Transverse colon (tissue), 4 donors: Measurements from ENCODE around the gene THBS2. TPM values are rescaled to one million over a fixed set of nuclear protein-coding genes. Genes with fewer than 3 reads are reported as not detected.

Source experiments
- DNase-seq: peaks from one replicate; pipeline ENCODE4 v3.0.0-alpha.2; 2019
- H3K27ac ChIP-seq, 4 donors: fragments of 200-600 bp; sonication (generic); 2 replicates each; pipeline ENCODE4 v1.5.1; 2016 to 2018; ENCODE audit warnings: inconsistent platforms in 4 of 4
- H3K27me3 ChIP-seq: fragments of 200-600 bp; sonication (generic); 2 replicates; pipeline ENCODE4 v1.5.1; 2017; ENCODE audit warnings: inconsistent platforms
- H3K36me3 ChIP-seq, 4 donors: fragments of 200-600 bp; sonication (generic); 2 replicates each; pipeline ENCODE4 v1.5.1; 2017 to 2019; ENCODE audit warnings: inconsistent platforms in 4 of 4
- H3K4me1 ChIP-seq, 4 donors: fragments of 200-600 bp; sonication (generic); 2 replicates each; pipeline ENCODE4 v1.5.1; 2017 to 2020; ENCODE audit warnings: inconsistent platforms in 4 of 4
- H3K4me3 ChIP-seq, 4 donors: fragments of 200-600 bp; sonication (generic); 1 replicate in 1 of 4; 2 replicates in 3 of 4; pipeline versions ENCODE4 v1.5.1 to v1.6.1; 2017 to 2019; ENCODE audit warnings: inconsistent platforms in 4 of 4
- H3K9me3 ChIP-seq, 2 donors: fragments of 200-600 bp; sonication (generic); 2 replicates each; pipeline ENCODE4 v1.5.1; 2017 to 2019; ENCODE audit warnings: inconsistent platforms in 2 of 2
- EP300 ChIP-seq: sonication (generic); formaldehyde crosslinking; IDR thresholded peaks from one replicate; pipeline ENCODE4 v1.6.1; 2017; ENCODE audit warnings: antibody characterized with exemption, low read depth
- POLR2A ChIP-seq: fragments of 450-650 bp; IDR thresholded peaks from one replicate; pipeline ENCODE4 v1.6.1; 2016; ENCODE audit warnings: antibody characterized with exemption, mild to moderate bottlenecking, moderate library complexity
- POLR2AphosphoS5 ChIP-seq, 3 donors: sonication (generic); formaldehyde crosslinking; IDR thresholded peaks; one replicate each; pipeline ENCODE4 v1.6.1; 2016; ENCODE audit warnings: antibody characterized with exemption in 3 of 3
- WGBS, 2 donors: methylation state at CpG; one replicate each; pipeline ENCODE4 v1.1.5; 2018; ENCODE audit warnings: low coverage in 1 of 2; 5-methylcytosine and 5-hydroxymethylcytosine counted together
- in situ Hi-C, 4 donors: fragments of 200-750 bp; cut with MboI; loops; one replicate each; pipeline versions ENCODE4 v1.15.0 to v1.15.1; 2017; ENCODE audit warnings: low sequenced_read_pairs in 3 of 4, low pct_ligation_motif_present in 1 of 4, low pct_unique_long_range_greater_than_20kb in 1 of 4
- intact Hi-C: fragments of 100-400 bp; cut with DNase I; formaldehyde crosslinking; loops from one replicate; pipeline ENCODE4 v1.15.1; 2023; ENCODE audit warnings: low total_unique reads
- total RNA-seq, 4 donors: library from RNA; depleted of rRNA; stranded (reverse); fragments of >200 nt; gene quantifications; one replicate each; pipeline ENCODE4 v1.1.0, GENCODE V29; 2016
- TF ChIP-seq, protein P1 (sequence below), 5 experiments: fragments of 200-600 bp in 3 of 5; fragments of 450-650 bp in 2 of 5; sonication (generic) in 3 of 5; IDR thresholded peaks; 1 replicate in 2 of 5; 2 replicates in 3 of 5; pipeline ENCODE4 v1.5.1; 2016 to 2017; ENCODE audit warnings: antibody characterized with exemption in 5 of 5, inconsistent platforms in 3 of 5, mild to moderate bottlenecking in 2 of 5, moderate library complexity in 1 of 5

Gene THBS2
- total RNA-seq, 4 donors from 2014 or later: 11.5 to 25.5 (median 18.1) TPM

- Histone ChIP-seq H3K36me3 (no peaks in the 10 kb centered on the region), H3K9me3 (no peaks in the 10 kb centered on the region), H3K4me1 (no peaks in the 10 kb centered on the region), H3K4me3 (no peak overlapping the region), H3K27me3 (no peaks in the 10 kb centered on the region), H3K27ac (no peak overlapping the region)
- TF ChIP-seq, protein P1, sequence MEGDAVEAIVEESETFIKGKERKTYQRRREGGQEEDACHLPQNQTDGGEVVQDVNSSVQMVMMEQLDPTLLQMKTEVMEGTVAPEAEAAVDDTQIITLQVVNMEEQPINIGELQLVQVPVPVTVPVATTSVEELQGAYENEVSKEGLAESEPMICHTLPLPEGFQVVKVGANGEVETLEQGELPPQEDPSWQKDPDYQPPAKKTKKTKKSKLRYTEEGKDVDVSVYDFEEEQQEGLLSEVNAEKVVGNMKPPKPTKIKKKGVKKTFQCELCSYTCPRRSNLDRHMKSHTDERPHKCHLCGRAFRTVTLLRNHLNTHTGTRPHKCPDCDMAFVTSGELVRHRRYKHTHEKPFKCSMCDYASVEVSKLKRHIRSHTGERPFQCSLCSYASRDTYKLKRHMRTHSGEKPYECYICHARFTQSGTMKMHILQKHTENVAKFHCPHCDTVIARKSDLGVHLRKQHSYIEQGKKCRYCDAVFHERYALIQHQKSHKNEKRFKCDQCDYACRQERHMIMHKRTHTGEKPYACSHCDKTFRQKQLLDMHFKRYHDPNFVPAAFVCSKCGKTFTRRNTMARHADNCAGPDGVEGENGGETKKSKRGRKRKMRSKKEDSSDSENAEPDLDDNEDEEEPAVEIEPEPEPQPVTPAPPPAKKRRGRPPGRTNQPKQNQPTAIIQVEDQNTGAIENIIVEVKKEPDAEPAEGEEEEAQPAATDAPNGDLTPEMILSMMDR (IDR thresholded peaks at IDR 0.05): no peak
- TF ChIP-seq POLR2AphosphoS5 (IDR thresholded peaks at IDR 0.05): no peak
- no peak for TF ChIP-seq EP300
- TF ChIP-seq POLR2A: no peak
- in situ Hi-C loops (no loop called here), intact Hi-C loops (no loop called here)
- no peak for DNase-seq
- 56 to 60% methylated on average over 12 of the region's 12 CpGs for WGBS, 2 donors
These were observed 81.2 kb downstream of the THBS2 start for GRCh38 chr6:169172456-169172855.

GRCh38 chr6:169171951-169172350 is 81.7 kb downstream of the THBS2 start:
- in situ Hi-C loops: no loop called here
- Histone ChIP-seq H3K27ac (no peak overlapping the region), H3K4me3 (no peak overlapping the region), H3K9me3 (no peaks in the 10 kb centered on the region), H3K36me3 (no peaks in the 10 kb centered on the region), H3K4me1 (no peaks in the 10 kb centered on the region), H3K27me3 (no peaks in the 10 kb centered on the region)
- no peak for DNase-seq
- intact Hi-C loops: no loop called here
- WGBS, 2 donors: 83 to 91% methylated on average over 3 to 8 of the region's 8 CpGs
- TF ChIP-seq EP300: no peak
- TF ChIP-seq, protein P1 (IDR thresholded peaks at IDR 0.05): no peak
- no peak for TF ChIP-seq POLR2AphosphoS5 (IDR thresholded peaks at IDR 0.05)
- TF ChIP-seq POLR2A: no peak

- H3K27me3 ChIP-seq: no peaks in the 10 kb centered on the region
- H3K36me3 ChIP-seq: no peaks in the 10 kb centered on the region
- no peak for DNase-seq
- no peaks in the 10 kb centered on the region for H3K9me3 ChIP-seq
- in situ Hi-C loops: no loop called here
- no peaks in the 10 kb centered on the region for H3K4me1 ChIP-seq
- H3K4me3 ChIP-seq: no peak overlapping the region
- 93 to 94% methylated on average over 10 to 15 of the region's 16 CpGs for WGBS, 2 donors
- no peak overlapping the region for H3K27ac ChIP-seq
- intact Hi-C loops: no loop called here
- TF ChIP-seq POLR2A: no peak
- TF ChIP-seq EP300: no peak
These were observed 82.6 kb downstream of the THBS2 start for GRCh38 chr6:169171016-169171415.

- intact Hi-C loops: no loop called here
- no peak for DNase-seq
- Histone ChIP-seq H3K27me3 (no peaks in the 10 kb centered on the region), H3K27ac (no peak overlapping the region), H3K36me3 (no peaks in the 10 kb centered on the region), H3K9me3 (no peaks in the 10 kb centered on the region), H3K4me3 (no peak overlapping the region), H3K4me1 (no peaks in the 10 kb centered on the region)
- 96% methylated on average over 11 of the region's 11 CpGs; no CpG with 5 or more reads in 1 of the 2 donors for WGBS, 2 donors
- in situ Hi-C loops: no loop called here
- TF ChIP-seq, protein P1 (IDR thresholded peaks at IDR 0.05): no peak
- no peak for TF ChIP-seq EP300
- TF ChIP-seq POLR2AphosphoS5 (IDR thresholded peaks at IDR 0.05): no peak
- TF ChIP-seq POLR2A: no peak
These were observed 83.1 kb downstream of the THBS2 start for GRCh38 chr6:169170583-169170955.

DNA sequence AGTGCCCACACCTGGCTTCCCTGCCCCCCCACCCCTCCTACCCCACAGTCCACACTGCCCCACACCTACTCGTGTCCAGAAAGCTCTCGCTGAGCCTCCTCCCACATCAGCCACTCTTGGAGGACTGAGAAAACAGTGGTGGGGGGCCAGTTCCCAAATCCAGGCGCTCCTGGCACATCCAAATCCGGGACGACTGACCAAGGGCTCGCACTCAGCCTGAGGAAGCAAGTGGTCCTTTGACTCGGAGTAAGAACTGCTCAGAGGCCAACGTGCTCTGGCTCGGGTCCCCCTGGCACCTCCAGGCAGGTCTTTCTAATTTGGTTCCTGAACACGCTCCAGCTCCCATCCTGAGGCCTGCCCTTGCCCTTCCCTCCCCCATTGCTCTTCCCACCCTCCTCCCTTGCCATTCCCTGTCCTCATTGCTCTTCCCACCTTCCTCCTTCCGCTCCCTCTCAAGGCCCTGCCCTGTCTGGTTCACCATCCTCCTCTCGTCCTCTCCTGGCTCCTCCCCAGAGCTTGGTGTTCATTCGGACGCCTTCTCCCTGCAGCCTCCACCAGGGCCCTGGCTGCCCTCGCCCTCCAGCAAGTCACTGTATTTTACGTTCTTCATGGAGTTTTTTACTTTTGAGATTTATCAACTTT is 83.6 kb downstream of the THBS2 start:
- Histone ChIP-seq H3K4me1 (no peaks in the 10 kb centered on the region), H3K9me3 (no peaks in the 10 kb centered on the region), H3K27me3 (no peaks in the 10 kb centered on the region), H3K4me3 (no peak overlapping the region), H3K27ac (no peak overlapping the region), H3K36me3 (no peaks in the 10 kb centered on the region)
- 82 to 85% methylated on average over 5 to 16 of the region's 16 CpGs for WGBS, 2 donors
- no peak for DNase-seq
- TF ChIP-seq POLR2AphosphoS5 (IDR thresholded peaks at IDR 0.05): no peak
- no peak for TF ChIP-seq POLR2A
- no peak for TF ChIP-seq EP300
- TF ChIP-seq, protein P1 (IDR thresholded peaks at IDR 0.05): no peak
- in situ Hi-C loops: no loop called here
- intact Hi-C loops: no loop called here
